Ecto neural progenitor cell (in vitro differentiated cells): ENCODE data around the gene ORM2.
"Not testable (repeated sequence)": the region's sequence is repeated elsewhere in the genome, so short reads cannot be mapped to it uniquely, and the experiment has no call there.

ENCODE experiments used
- DNase-seq: peaks from one replicate; pipeline ENCODE4 v3.0.0-alpha.2; 2018; ENCODE audit warnings: low spot score

Gene ORM2

DNA sequence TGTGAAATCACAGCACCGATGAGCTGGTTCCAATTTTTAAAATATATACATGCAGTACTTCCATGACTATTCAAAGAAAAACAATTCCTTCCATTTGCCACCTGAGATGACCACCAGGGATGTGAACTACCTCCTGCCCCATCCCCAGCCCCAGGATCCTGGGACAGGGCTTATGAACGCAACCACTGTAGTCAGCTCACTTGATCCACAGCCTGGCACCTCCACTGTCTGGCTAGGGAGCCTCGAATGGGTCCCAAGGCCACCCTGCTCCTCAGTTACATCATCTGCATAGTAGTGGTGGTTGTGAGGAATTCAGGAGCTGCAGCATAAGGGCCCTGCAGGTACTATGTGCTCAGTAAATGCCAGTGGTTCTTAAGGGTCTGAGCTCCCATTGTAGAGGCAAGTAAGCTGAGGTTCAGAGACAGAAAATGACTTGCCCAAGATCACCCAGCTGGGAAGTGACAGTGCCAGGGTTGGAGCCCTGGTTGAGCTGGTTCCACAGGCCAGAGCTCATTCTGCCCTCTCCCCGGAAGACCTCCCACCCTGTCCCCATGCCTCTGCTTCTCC is 2.9 kb downstream of the ORM2 start:
- not testable (repeated sequence) for DNase-seq

GRCh38 chr9:114333718-114334117 is 4.0 kb downstream of the ORM2 start:
- DNase-seq: not testable (repeated sequence)

DNA sequence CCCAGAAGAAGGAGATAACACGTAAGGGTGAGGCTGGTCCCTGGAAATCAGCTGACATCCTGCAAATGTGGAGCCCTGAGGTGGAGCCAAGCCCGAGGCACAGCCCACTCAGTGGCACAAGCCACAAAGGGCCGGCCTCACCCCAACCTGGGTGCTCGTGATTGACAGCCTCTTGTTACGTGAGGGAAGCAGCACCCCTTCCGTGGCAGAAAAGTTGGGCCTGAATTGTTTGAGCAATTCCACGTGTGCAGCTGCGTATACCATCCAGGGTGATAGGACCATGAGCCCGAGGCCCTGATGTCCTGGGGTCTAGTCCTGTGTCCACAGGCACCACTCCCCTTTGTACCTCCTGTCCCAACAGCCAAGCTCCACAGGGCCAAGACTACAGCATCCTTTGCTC is 4.8 kb downstream of the ORM2 start:
- DNase-seq: no peak

- no peak for DNase-seq
Observed at GRCh38 chr9:114335745-114336144, 6.1 kb downstream of the ORM2 start.

- no peak for DNase-seq
Observed at GRCh38 chr9:114336157-114336556, 6.5 kb downstream of the ORM2 start.

- no peak for DNase-seq
Observed at GRCh38 chr9:114336699-114337395, 7.2 kb downstream of the ORM2 start.

- no peak for DNase-seq
Observed at GRCh38 chr9:114338187-114338586, 8.5 kb downstream of the ORM2 start.

GRCh38 chr9:114339130-114339908 is 9.7 kb downstream of the ORM2 start:
- peak; percentile 78 for DNase-seq

- no peak for DNase-seq
Observed at GRCh38 chr9:114341152-114341830, 11.6 kb downstream of the ORM2 start.

- DNase-seq: no peak
Observed at GRCh38 chr9:114341991-114342390, 12.3 kb downstream of the ORM2 start.

DNA sequence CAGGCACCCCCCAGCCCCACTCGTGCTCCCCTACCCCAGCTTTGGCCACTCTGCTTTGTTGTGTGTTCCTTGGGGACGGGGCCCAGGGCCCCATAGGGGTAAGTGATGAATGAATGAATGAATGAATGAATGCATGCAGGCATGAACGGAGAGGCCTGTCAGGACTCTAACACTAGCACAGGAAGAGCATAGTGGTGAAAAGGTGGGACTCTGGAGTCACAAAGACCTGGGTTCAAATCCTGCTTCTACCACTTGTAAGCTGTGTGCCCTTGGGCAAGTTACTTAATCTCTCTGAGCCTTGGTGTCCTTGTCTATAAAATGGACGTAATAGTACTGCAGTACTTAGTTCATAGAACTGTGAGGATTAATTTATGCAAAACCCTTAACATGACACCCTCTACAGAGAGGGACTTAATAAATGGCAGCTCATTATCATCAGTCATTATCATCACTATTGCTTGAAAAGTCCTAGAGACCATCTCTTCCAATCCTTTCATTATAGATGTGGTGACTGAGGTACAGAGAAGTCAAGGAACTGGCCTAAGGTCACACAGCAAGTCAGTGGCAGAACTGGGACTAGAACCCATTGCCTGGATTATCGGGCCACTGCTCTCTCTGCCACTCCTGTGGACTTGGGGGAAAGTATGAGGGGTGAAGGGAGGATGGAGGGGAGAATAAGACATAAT is 13.2 kb downstream of the ORM2 start:
- DNase-seq: no peak

DNA sequence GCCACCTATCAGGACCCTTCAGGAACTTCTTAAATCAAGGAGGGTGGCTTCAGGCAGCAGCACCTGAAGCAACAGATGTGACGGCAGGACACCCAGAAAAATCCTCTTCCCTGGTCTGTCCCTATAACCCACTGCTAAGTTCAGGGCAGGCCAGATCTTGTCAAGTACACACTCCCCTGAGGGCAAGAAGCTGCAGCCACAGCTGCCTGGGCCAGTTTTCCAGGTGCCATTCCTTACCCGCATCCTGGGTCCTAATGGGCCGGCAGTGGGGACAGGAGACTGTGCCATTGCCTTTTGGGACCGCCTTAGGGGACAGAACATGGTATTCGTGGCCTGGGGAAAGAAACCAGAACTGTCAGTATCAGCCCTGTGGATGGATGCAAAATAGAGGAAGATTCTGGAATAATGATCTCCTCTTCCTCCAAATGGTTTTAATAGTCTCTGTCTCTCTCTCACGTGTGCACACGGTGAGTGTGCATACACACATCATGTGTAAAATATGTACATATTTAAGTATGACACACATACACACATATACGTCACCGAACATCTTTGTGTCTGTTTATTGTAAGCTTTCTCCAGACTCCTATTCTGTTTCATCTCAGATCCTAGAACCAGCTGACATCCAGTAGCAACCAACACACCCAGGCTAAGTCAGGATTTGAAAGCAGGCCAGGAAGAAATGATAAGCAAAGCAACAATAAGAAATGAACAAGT is 14.0 kb downstream of the ORM2 start:
- DNase-seq: no peak

DNA sequence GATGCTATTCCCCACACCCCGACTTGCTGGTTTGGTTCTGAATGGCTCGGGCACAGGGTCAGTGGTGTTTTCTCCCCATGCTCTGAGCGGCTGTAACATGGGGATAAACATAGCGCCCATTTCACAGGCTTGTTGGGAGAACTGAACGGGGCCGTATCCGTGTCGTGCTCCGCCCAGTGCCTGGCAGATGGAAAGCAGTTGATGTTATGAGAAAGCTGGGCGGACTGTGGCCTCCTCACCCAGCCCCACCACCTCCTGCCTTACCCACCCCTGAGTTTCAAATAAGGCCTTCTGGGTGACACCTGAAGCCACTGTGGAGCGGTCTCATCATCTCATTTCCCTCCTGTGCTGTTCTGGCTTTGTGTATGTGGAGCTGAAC is 14.5 kb downstream of the ORM2 start:
- no peak for DNase-seq

GRCh38 chr9:114344692-114345091 is 15.0 kb downstream of the ORM2 start:
- DNase-seq: no peak

- no peak for DNase-seq
Observed at GRCh38 chr9:114345493-114346065, 15.9 kb downstream of the ORM2 start.

DNA sequence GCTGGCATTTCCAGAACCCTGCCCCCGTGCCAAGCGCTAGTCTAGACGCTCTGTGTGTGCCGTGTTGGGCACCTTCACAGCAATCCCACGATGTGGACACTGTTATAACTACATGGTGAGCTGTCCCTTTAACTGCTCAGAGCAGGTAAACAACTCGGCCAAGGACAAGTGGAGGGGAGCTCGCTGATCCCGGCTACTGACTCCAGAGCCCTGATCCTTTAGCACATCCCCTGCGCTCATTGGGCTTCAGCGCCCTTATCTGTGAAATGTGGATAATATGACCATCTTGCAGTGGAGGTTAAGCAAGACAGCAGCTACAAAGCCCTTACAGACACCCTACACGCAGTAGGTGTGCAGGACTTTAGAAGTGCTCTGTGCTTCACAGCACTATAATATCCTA is 16.5 kb downstream of the ORM2 start:
- no peak for DNase-seq

DNA sequence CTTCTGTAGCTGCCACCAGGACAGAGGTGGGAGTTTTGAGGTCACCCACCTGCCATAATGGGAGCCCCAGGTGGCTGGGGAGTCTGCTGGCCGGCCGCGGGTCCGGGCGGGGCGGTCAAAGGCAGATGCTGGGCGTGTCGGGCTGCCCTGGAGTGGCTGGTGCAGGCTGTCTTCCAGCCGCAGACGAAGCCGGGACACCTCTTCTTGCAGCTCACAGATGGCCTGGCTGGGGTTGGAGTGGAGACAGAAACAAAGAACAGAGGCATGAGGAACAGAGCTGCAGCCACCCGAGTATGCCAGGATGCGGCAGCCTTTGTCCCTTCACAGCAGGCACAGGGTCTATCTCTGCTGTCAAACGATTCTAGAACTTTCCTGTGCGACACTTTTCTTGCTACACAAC is 18.0 kb downstream of the ORM2 start:
- DNase-seq: no peak

GRCh38 chr9:114348261-114348905 is 18.7 kb downstream of the ORM2 start:
- DNase-seq: no peak

DNA sequence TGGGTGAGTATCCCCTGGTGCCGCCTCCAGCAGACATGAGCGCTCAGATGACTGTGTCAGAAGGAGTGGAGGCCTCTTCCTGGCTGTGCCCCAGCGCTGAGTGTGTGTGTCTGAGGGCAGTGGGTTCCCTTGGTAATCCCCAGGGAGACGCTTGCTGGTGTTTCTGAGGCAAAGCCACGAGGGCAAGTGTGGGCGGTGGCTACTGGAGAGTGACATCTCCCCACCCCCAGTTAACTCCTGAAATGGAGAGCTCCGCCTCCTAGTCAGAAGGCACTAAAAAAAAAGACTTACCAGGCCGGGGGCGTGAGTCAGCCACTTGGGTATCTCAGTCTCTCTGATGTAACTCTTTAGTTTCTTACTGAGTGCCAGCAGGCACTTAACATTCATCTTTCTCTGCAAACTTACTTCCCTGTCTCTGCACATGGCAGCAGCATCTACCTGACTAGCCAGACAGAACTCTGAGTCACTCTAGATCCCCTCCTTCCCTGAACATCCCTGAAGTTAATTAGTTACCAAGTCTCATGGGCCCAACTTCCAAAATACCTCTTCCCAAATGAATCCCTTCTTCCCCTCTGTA is 19.3 kb downstream of the ORM2 start:
- peak; percentile 67 for DNase-seq
